SU-DHL-6 (cell line): ENCODE measurements around the gene PHACTR1.

Experiments used
- H2AFZ ChIP-seq: fragments of 200-600 bp; sonication (generic); 2 replicates; pipeline ENCODE4 v1.6.1; 2014; ENCODE audit warnings: low read depth, mild to moderate bottlenecking, moderate library complexity, mixed read lengths, antibody characterized with exemption, low read length; ENCODE audit not compliant: severe bottlenecking
- H3F3A ChIP-seq: fragments of 200-600 bp; shearing (Covaris generic); 2 replicates; pipeline ENCODE4 v1.6.0; 2016; ENCODE audit warnings: antibody characterized with exemption, mild to moderate bottlenecking; ENCODE audit not compliant: insufficient read depth
- H3K27ac ChIP-seq: fragments of 200-600 bp; sonication (generic); 2 replicates; pipeline ENCODE4 v1.5.1; 2016; ENCODE audit warnings: low read depth, mild to moderate bottlenecking, low read length, moderate library complexity, mixed read lengths
- H3K27me3 ChIP-seq: fragments of 200-600 bp; sonication (generic), shearing (Covaris generic); 2 replicates; pipeline ENCODE4 v1.6.0; 2014; ENCODE audit warnings: mild to moderate bottlenecking, low read length
- H3K36me3 ChIP-seq: fragments of 200-600 bp; sonication (generic); 2 replicates; pipeline ENCODE4 v1.6.1; 2014; ENCODE audit warnings: mild to moderate bottlenecking, low read length, mixed read lengths
- H3K4me2 ChIP-seq: fragments of 300-600, 200-600 bp; shearing (Covaris generic), sonication (generic); 2 replicates; pipeline ENCODE4 v1.6.0; 2014; ENCODE audit warnings: low read length, low read depth, mild to moderate bottlenecking; ENCODE audit not compliant: poor library complexity, severe bottlenecking
- H3K4me3 ChIP-seq: fragments of 200-600 bp; sonication (generic); 2 replicates; pipeline ENCODE4 v1.5.1; 2014; ENCODE audit warnings: antibody characterized with exemption, low read length, mild to moderate bottlenecking, mixed read lengths; ENCODE audit not compliant: insufficient read depth, poor library complexity, severe bottlenecking
- H3K79me2 ChIP-seq: fragments of 200-600 bp; sonication (generic); 2 replicates; pipeline ENCODE4 v1.6.1; 2014; ENCODE audit warnings: mild to moderate bottlenecking, low read length, moderate library complexity; ENCODE audit not compliant: insufficient read depth
- H3K9ac ChIP-seq: fragments of 200-600 bp; sonication (generic); 2 replicates; pipeline ENCODE4 v1.7.0; 2014; ENCODE audit warnings: mild to moderate bottlenecking, low read length
- H3K9me2 ChIP-seq: fragments of 200-600 bp; sonication (generic); replicated peaks from 2 replicates; pipeline ENCODE4 v1.6.1; 2014; ENCODE audit warnings: low read length; ENCODE audit not compliant: insufficient read depth
- H3K9me3 ChIP-seq: fragments of 200-600 bp; sonication (generic); 2 replicates; pipeline ENCODE4 v1.6.1; 2014; ENCODE audit warnings: low read length, mixed read lengths; ENCODE audit not compliant: insufficient read depth
- H4K20me1 ChIP-seq: fragments of 200-600 bp; sonication (generic); 2 replicates; pipeline ENCODE4 v1.6.1; 2014; ENCODE audit warnings: low read depth, mild to moderate bottlenecking, antibody characterized with exemption, low read length, moderate library complexity, mixed read lengths
- EZH2phosphoT487 ChIP-seq: fragments of 200-600 bp; sonication (generic), shearing (Covaris generic); conservative IDR thresholded peaks from 2 replicates; pipeline ENCODE4 v1.6.1; 2018; ENCODE audit warnings: mild to moderate bottlenecking, antibody characterized with exemption, low read length, moderate library complexity, mixed read lengths
- TF ChIP-seq, protein P1 (sequence below): fragments of 200-600 bp; sonication (generic); IDR thresholded peaks from one replicate; pipeline ENCODE4 v1.5.1; 2017; ENCODE audit warnings: antibody characterized with exemption, mild to moderate bottlenecking, low read length, moderate library complexity; ENCODE audit not compliant: insufficient read depth, poor library complexity, severe bottlenecking

Gene PHACTR1

DNA sequence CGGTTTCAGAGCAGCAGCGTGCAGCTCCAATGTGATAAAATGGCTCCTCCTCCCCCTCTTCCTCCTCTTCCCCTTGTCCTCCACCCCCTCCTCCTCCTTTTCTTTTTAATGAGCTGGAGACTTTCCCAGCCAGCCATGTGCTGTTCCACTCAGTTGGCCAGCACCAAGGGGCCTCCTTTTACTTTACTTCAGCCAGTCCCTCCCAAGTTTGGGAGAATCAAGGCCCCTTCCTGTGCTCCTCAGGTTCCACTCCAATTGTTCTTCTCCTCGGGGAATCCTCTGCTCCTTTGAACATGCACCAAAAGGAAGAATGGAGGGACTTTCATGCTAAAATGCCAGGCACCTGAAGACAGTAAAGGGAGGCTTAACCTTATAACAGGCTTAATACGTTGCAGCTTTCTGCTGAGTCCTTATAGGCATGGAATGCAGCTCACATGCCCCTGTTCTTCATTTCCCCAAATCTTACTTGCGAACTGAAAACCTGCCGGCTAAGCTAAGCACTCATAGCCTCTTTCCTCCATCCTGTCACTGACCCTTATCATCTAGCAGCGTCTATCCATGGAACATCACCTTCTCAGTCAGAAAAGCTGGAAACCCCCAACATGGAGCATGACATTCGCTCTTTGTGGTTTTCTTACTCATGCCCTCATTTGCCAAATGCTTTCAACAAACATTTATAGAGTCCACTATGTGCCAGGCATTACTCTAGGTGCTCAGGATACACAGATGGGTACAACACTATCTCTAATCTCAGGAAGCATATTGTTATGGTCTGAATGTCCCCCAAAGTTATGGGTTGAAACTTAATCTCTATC is 170.6 kb downstream of the PHACTR1 start:
- H3K4me2 ChIP-seq, result no peak overlapping the region
- H3K4me3 ChIP-seq, result no peak overlapping the region
- TF ChIP-seq, protein P1, sequence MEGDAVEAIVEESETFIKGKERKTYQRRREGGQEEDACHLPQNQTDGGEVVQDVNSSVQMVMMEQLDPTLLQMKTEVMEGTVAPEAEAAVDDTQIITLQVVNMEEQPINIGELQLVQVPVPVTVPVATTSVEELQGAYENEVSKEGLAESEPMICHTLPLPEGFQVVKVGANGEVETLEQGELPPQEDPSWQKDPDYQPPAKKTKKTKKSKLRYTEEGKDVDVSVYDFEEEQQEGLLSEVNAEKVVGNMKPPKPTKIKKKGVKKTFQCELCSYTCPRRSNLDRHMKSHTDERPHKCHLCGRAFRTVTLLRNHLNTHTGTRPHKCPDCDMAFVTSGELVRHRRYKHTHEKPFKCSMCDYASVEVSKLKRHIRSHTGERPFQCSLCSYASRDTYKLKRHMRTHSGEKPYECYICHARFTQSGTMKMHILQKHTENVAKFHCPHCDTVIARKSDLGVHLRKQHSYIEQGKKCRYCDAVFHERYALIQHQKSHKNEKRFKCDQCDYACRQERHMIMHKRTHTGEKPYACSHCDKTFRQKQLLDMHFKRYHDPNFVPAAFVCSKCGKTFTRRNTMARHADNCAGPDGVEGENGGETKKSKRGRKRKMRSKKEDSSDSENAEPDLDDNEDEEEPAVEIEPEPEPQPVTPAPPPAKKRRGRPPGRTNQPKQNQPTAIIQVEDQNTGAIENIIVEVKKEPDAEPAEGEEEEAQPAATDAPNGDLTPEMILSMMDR, result no peak
- TF ChIP-seq EZH2phosphoT487, result no peak
- no peaks in the 10 kb centered on the region for H3K9me2 ChIP-seq
- H3K9ac ChIP-seq, result no peak overlapping the region
- H3K9me3 ChIP-seq, result no peaks in the 10 kb centered on the region
- H3K27ac ChIP-seq, result no peak overlapping the region
- no peaks in the 10 kb centered on the region for H3K36me3 ChIP-seq
- no peaks in the 10 kb centered on the region for H3K79me2 ChIP-seq
- no peaks in the 10 kb centered on the region for H3F3A ChIP-seq
- H3K27me3 ChIP-seq, result no peaks in the 10 kb centered on the region
- no peak overlapping the region for H2AFZ ChIP-seq
- no peaks in the 10 kb centered on the region for H4K20me1 ChIP-seq

DNA sequence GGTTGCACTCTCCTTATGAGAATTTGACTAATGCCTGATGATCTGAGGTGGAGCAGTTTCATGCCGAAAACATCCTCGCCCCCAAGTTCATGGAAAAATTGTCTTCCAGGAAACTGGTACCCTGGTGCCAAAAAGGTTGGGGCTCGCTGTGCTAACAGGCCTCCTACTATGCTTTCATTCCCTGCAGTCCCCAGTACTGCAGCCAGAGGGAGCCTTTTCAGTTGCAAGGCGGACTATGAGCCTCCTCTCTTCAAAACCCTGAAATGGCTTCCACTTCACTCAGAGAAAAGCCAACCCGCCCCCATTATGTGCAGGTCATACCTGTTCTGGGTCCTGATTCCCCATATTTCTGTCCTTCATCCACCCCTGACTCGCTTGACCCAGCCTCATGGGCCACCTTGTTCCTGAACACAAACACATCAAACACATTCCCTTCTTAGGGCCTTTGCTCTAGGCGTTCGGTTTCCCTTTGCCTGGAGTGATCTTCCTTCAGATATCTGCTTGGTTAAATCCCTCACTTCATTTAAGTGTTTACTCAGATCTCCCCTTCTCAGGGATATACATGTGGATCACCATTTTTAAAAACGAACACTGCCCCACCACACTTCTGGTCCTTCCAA is 173.7 kb downstream of the PHACTR1 start:
- Histone ChIP-seq H3K27me3 (no peaks in the 10 kb centered on the region), H3K9me3 (no peaks in the 10 kb centered on the region), H3F3A (no peaks in the 10 kb centered on the region), H3K9ac (no peak overlapping the region), H2AFZ (no peak overlapping the region), H3K79me2 (no peaks in the 10 kb centered on the region), H3K4me3 (no peak overlapping the region), H3K36me3 (no peaks in the 10 kb centered on the region), H3K4me2 (no peak overlapping the region), H3K27ac (no peak overlapping the region), H4K20me1 (no peaks in the 10 kb centered on the region), H3K9me2 (no peaks in the 10 kb centered on the region)
- TF ChIP-seq EZH2phosphoT487, result no peak
- TF ChIP-seq, protein P1, result peak; percentile 95

- Histone ChIP-seq H3K9ac (no peak overlapping the region), H3K79me2 (no peaks in the 10 kb centered on the region), H4K20me1 (no peaks in the 10 kb centered on the region), H3K27ac (no peak overlapping the region), H3K4me2 (no peak overlapping the region), H3K4me3 (no peak overlapping the region), H2AFZ (no peak overlapping the region), H3K36me3 (no peaks in the 10 kb centered on the region), H3F3A (no peaks in the 10 kb centered on the region), H3K9me3 (no peaks in the 10 kb centered on the region), H3K27me3 (no peaks in the 10 kb centered on the region), H3K9me2 (no peaks in the 10 kb centered on the region)
- no peak for TF ChIP-seq EZH2phosphoT487
- TF ChIP-seq, protein P1, result no peak
Measured at GRCh38 chr6:12891595-12891994, 175.0 kb downstream of the PHACTR1 start.
